Choroid plexus epithelial cell (primary cell): ENCODE data around the gene ATF7.
A peak's percentile ranks its signal among the peaks of the same experiment; 100 is the strongest.

ENCODE experiments used
- DNase-seq: peaks from one replicate; pipeline ENCODE4 v3.0.0-alpha.2; 2010; ENCODE audit warnings: low read depth
- H3K4me3 ChIP-seq: 2 replicates; pipeline ENCODE4 v1.5.1; 2011; ENCODE audit warnings: low read depth, mild to moderate bottlenecking, control low read depth, low read length, moderate library complexity
- TF ChIP-seq, protein P1 (sequence below): conservative IDR thresholded peaks from 2 replicates; pipeline ENCODE4 v1.5.1; 2011; ENCODE audit warnings: low read depth, mild to moderate bottlenecking, control low read depth, inconsistent platforms, low read length, moderate library complexity

ATF7 gene

GRCh38 chr12:53631721-53632120 lies 5.5 kb upstream of the ATF7 start:
- DNase-seq: no peak
- no peak overlapping the region for H3K4me3 ChIP-seq
- TF ChIP-seq, protein P1, sequence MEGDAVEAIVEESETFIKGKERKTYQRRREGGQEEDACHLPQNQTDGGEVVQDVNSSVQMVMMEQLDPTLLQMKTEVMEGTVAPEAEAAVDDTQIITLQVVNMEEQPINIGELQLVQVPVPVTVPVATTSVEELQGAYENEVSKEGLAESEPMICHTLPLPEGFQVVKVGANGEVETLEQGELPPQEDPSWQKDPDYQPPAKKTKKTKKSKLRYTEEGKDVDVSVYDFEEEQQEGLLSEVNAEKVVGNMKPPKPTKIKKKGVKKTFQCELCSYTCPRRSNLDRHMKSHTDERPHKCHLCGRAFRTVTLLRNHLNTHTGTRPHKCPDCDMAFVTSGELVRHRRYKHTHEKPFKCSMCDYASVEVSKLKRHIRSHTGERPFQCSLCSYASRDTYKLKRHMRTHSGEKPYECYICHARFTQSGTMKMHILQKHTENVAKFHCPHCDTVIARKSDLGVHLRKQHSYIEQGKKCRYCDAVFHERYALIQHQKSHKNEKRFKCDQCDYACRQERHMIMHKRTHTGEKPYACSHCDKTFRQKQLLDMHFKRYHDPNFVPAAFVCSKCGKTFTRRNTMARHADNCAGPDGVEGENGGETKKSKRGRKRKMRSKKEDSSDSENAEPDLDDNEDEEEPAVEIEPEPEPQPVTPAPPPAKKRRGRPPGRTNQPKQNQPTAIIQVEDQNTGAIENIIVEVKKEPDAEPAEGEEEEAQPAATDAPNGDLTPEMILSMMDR: no peak

- no peak overlapping the region for H3K4me3 ChIP-seq
- TF ChIP-seq, protein P1: no peak
- DNase-seq: no peak
Measured at GRCh38 chr12:53627919-53628318, 1.7 kb upstream of the ATF7 start.

DNA sequence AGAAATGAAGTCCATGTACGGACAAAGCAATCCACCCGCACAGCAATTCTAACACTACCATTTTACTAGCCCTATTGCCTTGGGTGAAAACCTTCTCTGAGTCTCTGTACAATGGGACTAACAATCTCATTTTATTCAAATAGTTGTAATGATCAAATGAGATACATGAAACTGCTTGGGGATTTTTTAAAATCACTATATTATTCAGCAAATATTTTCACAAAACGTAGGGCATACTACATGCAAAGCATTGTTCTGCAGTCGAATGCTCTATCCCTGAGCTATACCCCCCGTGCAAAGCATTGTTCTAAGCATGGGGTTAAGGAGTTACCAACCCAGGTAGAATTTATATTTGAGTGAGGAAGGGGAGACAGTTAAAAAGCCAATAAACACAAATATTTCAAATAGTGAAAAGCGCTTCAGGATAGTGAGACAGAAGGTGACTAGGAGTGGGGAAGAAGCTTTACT lies 554 bp upstream of the ATF7 start:
- DNase-seq: no peak
- TF ChIP-seq, protein P1: no peak

GRCh38 chr12:53625373-53625945 lies 723 bp downstream of the ATF7 start:
- TF ChIP-seq, protein P1: no peak
- no peak for DNase-seq
- H3K4me3 ChIP-seq: peak overlapping the region; percentile 83

More for the DNA sequence above, 554 bp upstream of the ATF7 start:
- H3K4me3 ChIP-seq: peak overlapping the region; percentile 83

DNA sequence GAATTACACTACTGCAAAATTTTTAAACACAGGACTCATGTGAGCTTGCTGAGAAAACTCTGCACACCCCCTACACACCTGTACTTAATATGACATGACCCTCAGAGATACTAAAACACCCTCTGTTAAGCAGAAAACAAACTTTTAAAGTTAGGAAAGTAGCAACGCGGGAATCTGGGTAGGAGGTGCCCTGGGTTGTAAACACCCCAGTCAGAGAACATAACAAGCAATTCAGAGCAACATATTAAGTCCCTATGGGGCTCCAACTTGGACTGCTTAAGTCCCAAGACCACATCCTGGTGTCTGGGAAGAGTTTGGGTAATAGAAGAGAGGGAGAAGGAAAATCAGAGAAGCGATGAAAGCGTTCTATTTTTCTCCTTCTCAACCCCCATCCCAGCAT lies 1.2 kb downstream of the ATF7 start:
- DNase-seq: peak; percentile 26
- H3K4me3 ChIP-seq: peak overlapping the region; percentile 83
- TF ChIP-seq, protein P1: no peak

DNA sequence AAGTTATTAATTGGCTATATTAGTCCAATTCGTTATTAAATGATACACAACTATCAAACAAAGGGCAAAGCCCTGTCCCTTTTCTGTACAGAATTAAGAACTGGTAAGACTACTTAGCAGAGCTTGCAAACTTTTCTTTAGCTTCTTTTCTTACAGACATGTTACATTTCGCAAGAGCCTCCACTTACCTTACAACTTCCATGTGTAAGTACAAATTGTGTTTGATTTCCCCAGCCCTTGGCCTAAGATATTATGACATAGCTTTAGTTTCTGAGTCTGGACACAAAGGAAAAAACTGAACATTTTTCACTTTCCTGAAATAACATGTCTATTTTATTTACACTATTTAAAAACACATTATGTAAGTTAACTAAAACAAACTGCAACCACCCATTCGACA lies 1.7 kb downstream of the ATF7 start:
- H3K4me3 ChIP-seq: peak overlapping the region; percentile 83
- TF ChIP-seq, protein P1: no peak
- DNase-seq: peak; percentile 61
